AG04450 (cell line): ENCODE measurements around the gene SRSF6. TPM values are rescaled to one million over a fixed set of nuclear protein-coding genes. Genes with fewer than 3 reads are reported as not detected.

ENCODE experiments used
- CTCF ChIA-PET: fragments of 300-600, 350-600 bp; formaldehyde crosslinking; extraction: SDS; loops from one replicate; lab custom pipeline; 2022; ENCODE audit warnings: antibody characterized with exemption, inconsistent platforms; lab: Charles Lee
- POLR2A ChIA-PET: fragments of 350-600 bp; formaldehyde crosslinking; extraction: SDS; loops from one replicate; lab custom pipeline; 2021; ENCODE audit warnings: antibody characterized with exemption, inconsistent platforms; lab: Yijun Ruan, JAX
- DNase-seq: peaks from one replicate; pipeline ENCODE4 v3.0.0-alpha.2; 2011; ENCODE audit warnings: low read depth, low spot score
- H3K27ac ChIP-seq: one replicate; pipeline ENCODE4 v1.5.1; 2012; ENCODE audit warnings: low read depth, low read length, control low read depth
- H3K27me3 ChIP-seq: one replicate; pipeline ENCODE4 v1.6.0; 2012; ENCODE audit warnings: low read length; ENCODE audit not compliant: control insufficient read depth, insufficient read depth
- H3K4me3 ChIP-seq: 2 replicates; pipeline ENCODE4 v1.5.1; 2011; ENCODE audit warnings: mild to moderate bottlenecking, low read depth, low read length, control low read depth
- H3K9me3 ChIP-seq: 2 replicates; pipeline ENCODE4 v1.5.1; 2012; ENCODE audit warnings: low read length; ENCODE audit not compliant: control insufficient read depth, insufficient read depth
- polyA minus RNA-seq: library from RNA; depleted of rRNA, polyadenylated mRNA; stranded (reverse); fragments of >200 nt; gene quantifications from 2 replicates; pipeline ENCODE4 v1.2.3, GENCODE V29; 2011; rRNA and poly(A)+ RNA removed
- polyA plus RNA-seq: library from polyadenylated mRNA; depleted of rRNA; stranded (reverse); fragments of >200 nt; gene quantifications from 2 replicates; pipeline ENCODE4 v1.2.3, GENCODE V29; 2011; rRNA removed
- TF ChIP-seq, protein P1 (sequence below): IDR thresholded peaks from 2 replicates; pipeline ENCODE4 v1.5.1; 2011; ENCODE audit warnings: low read depth, low read length, control low read depth, inconsistent platforms

The SRSF6 gene
- 146 and 177 TPM in 2 replicates for polyA plus RNA-seq
- 95.0 and 105 TPM in 2 replicates for polyA minus RNA-seq

DNA sequence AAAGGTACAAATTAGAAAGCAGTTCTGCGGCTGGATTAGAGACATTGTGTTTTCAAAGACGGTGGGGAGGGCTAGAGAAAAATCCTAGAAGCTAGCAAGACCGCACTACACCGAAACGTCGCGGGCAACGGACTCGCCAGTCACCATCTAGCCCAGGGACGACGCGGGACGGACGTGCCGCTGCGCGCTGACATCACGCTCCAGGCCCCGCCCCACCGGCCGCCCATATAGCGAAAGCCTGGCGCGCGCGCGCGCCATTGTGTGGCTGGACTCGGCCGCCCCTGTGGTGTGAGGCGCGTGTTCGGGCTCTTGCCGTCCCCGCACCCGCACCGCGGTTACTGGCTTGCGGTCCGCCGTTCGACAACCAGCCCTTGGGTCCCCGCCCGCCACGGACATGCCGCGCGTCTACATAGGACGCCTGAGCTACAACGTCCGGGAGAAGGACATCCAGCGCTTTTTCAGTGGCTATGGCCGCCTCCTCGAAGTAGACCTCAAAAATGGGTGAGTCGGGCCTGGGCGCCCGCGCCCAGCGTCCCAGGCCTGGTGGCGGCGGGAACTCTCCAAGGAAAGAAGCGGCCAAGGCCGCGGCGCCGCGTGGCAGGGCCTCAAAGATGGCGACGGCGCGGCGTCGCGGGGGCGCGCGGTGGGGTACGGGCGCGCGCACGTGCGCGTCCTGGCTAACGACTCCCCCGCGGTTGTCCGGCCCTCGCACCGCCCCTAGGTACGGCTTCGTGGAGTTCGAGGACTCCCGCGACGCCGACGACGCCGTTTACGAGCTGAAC is at the start of gene SRSF6:
Gene SRSF6 (plus strand): TSS at position 257 of the 782 bp plus-strand sequence. CDS start 138 bp downstream, at position 395.
- Histone ChIP-seq H3K9me3 (no peaks in the 10 kb centered on the region; the same call in 1 of the 2 replicates), H3K27me3 (peaks cover 7% of the 10 kb centered on the region), H3K4me3 (peak within 1 kb of the TSS; percentile 86), H3K27ac (peak within 1 kb of the TSS; percentile 99)
- POLR2A ChIA-PET, result interaction anchor here (0.5 to 2.6 kb wide), 22 partner anchors 8 to 1835 kb away, joined by 3 to 31 read pairs (median 4); partner anchors contain the start of genes IFT52 and L3MBTL1
- CTCF ChIA-PET, result interaction anchor here (1.0 to 1.8 kb wide), 3 partner anchors 9 to 634 kb away, joined by 3 to 7 read pairs (median 4); no protein-coding TSS in a partner anchor
- DNase-seq, result peak; percentile 70
- TF ChIP-seq, protein P1, sequence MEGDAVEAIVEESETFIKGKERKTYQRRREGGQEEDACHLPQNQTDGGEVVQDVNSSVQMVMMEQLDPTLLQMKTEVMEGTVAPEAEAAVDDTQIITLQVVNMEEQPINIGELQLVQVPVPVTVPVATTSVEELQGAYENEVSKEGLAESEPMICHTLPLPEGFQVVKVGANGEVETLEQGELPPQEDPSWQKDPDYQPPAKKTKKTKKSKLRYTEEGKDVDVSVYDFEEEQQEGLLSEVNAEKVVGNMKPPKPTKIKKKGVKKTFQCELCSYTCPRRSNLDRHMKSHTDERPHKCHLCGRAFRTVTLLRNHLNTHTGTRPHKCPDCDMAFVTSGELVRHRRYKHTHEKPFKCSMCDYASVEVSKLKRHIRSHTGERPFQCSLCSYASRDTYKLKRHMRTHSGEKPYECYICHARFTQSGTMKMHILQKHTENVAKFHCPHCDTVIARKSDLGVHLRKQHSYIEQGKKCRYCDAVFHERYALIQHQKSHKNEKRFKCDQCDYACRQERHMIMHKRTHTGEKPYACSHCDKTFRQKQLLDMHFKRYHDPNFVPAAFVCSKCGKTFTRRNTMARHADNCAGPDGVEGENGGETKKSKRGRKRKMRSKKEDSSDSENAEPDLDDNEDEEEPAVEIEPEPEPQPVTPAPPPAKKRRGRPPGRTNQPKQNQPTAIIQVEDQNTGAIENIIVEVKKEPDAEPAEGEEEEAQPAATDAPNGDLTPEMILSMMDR, result no peak

DNA sequence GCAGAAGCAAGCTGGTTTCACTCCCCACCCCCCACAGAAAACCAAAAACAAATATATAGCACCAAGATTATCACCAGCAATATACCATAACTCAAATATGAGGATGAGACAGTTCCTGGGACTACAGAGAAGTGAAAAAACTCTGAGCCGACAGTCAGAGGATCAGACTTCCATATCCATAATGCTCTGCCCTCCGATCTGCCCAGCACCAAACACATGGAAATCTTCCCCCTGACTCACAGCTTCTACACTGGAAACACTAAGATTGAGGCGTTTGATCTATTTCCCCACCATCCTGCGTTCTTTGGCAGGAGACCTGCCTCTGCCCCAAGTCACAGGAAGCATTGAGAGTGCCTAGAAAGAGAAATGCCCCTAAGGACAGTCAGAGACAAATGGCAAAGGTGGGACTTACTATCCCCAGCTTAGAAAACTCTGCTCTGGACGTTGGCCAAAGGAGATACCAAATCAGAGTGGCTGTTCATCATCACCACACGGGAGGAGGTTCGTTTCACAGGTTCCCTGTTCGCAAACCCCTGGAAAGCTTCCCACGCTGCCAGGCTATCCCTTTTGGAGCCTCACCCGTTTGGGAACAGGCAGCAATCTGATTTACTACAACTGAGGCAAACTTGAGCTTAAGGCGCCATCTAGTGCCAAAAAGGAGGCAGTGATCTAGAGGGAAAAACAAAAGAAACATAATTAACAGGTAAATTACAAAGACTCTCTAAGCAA is 48.7 kb upstream of the SRSF6 start:
- TF ChIP-seq, protein P1, result peak; percentile 81
- CTCF ChIA-PET, result interaction anchor here (0.5 to 2.6 kb wide), 18 partner anchors 9 to 1716 kb away, joined by 3 to 64 read pairs (median 4); no protein-coding TSS in a partner anchor

DNA sequence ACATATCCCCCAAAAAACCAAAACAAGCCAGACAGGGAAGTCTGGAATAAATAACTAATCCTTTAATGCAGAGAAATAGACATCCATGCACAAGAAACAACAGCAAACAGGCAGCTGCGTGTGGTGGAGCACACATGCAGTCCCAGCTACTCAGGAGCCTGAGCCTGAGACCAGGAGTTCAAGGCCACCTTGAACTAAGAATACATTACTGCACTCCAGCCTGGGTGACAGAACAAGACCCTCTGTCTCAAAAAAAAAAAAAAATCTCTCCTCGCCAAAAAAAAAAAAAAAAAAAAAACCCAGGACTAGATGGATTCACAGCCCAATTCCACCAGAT is 48.2 kb upstream of the SRSF6 start:
- DNase-seq, result no peak
- TF ChIP-seq, protein P1, result no peak
- Histone ChIP-seq H3K27me3 (no peaks in the 10 kb centered on the region), H3K4me3 (no peak overlapping the region), H3K9me3 (peaks cover 4% of the 10 kb centered on the region), H3K27ac (no peak overlapping the region)
- CTCF ChIA-PET, result interaction anchor here (0.5 to 2.6 kb wide), 24 partner anchors 8 to 1768 kb away, joined by 3 to 64 read pairs (median 5); no protein-coding TSS in a partner anchor
- POLR2A ChIA-PET, result no interaction called here

More for the DNA sequence above, 48.7 kb upstream of the SRSF6 start:
- no peaks in the 10 kb centered on the region for H3K27me3 ChIP-seq
- no peak overlapping the region for H3K4me3 ChIP-seq
- peak overlapping the region; percentile 2 for H3K27ac ChIP-seq
- POLR2A ChIA-PET, result no interaction called here
- peaks cover 4% of the 10 kb centered on the region for H3K9me3 ChIP-seq
- peak; percentile 8 for DNase-seq

DNA sequence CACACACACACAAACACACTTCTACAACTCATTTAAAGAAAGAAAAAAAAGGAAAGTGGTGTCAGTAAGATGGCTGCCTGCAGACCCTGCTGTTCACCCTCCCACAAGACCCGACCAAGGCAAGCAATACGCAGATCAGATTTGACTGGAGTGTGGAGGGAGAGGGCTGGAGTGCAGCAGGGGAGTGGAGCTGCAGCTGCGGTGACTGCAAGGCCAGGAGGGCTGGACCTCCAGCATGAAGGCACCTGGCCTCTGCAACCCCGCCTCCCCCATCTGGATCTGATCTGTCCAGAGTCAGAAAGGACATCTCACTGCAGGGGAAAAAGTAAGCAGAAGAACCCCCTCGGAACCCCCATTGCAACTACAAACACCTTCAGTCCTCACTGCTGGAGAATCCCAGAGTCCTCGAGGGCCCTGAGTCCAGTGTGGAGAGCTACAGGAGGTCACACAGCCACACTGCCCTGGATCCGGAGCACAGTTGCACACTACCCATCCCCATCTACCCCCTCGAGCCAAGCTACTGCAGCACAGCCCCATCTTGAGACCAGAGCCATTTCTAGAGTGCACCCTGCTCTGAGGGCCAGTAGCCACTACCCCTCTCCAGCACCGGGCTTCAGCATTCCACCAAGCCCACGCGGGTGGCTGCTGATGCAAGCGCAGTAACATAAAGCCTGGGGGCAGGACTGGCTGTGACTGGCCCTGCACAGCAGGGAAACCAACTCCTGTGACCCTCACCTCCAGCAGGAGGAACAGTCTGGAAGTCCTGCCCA is 41.9 kb upstream of the SRSF6 start:
- TF ChIP-seq, protein P1, result no peak
- CTCF ChIA-PET, result no interaction called here

More for the DNA sequence above, 41.9 kb upstream of the SRSF6 start:
- no peak overlapping the region for H3K27ac ChIP-seq
- H3K4me3 ChIP-seq, result no peak overlapping the region
- H3K9me3 ChIP-seq, result no peaks in the 10 kb centered on the region
- DNase-seq, result no peak
- no peaks in the 10 kb centered on the region for H3K27me3 ChIP-seq
- POLR2A ChIA-PET, result no interaction called here
